Muscle of leg (tissue), 11 donors: Measurements from ENCODE around the gene CLCN5. TPM values are rescaled to one million over a fixed set of nuclear protein-coding genes. Genes with fewer than 3 reads are reported as not detected.

Experiments
- DNase-seq: peaks from one replicate; pipeline ENCODE4 v3.0.0; 2013
- H3K27ac ChIP-seq: one replicate; pipeline ENCODE4 v1.5.1; 2013; ENCODE audit warnings: mild to moderate bottlenecking, low read length, control low read depth
- H3K27me3 ChIP-seq: one replicate; pipeline ENCODE4 v1.6.1; 2013; ENCODE audit warnings: low read length; ENCODE audit not compliant: control insufficient read depth, insufficient read depth
- H3K36me3 ChIP-seq: one replicate; pipeline ENCODE4 v1.6.1; 2013; ENCODE audit warnings: low read length; ENCODE audit not compliant: control insufficient read depth, insufficient read depth
- H3K4me1 ChIP-seq: one replicate; pipeline ENCODE4 v1.6.1; 2013; ENCODE audit warnings: low read length; ENCODE audit not compliant: control insufficient read depth, insufficient read depth
- H3K4me3 ChIP-seq: one replicate; pipeline ENCODE4 v1.5.1; 2013; ENCODE audit warnings: low read length, control low read depth
- H3K9me3 ChIP-seq: replicated peaks from 2 replicates; pipeline ENCODE4 v1.6.1; 2013; ENCODE audit warnings: low read depth, low read length; ENCODE audit not compliant: control insufficient read depth
- WGBS: methylation state at CpG from one replicate; pipeline ENCODE4 v1.1.5; 2013; ENCODE audit warnings: missing lambda C conversion rate; ENCODE audit not compliant: insufficient coverage; 5-methylcytosine and 5-hydroxymethylcytosine counted together
- polyA plus RNA-seq, 8 donors: library from polyadenylated mRNA; unstranded; fragments of 120-200 nt; gene quantifications; one replicate each; pipeline versions ENCODE4 v1.2.1 to v1.2.3, GENCODE V29; 2013; ENCODE audit warnings: inconsistent platforms in 1 of 8, low replicate concordance in 1 of 8; ENCODE audit not compliant: insufficient read length in 8 of 8, insufficient read depth in 1 of 8
- total RNA-seq: library from RNA; stranded (reverse); fragments of 120-200 nt; gene quantifications from one replicate; pipeline ENCODE4 v1.2.4, GENCODE V29; 2013

CLCN5 gene
- total and polyA plus RNA-seq, 9 donors = 70.4 to 107 (median 85.3) TPM

DNA sequence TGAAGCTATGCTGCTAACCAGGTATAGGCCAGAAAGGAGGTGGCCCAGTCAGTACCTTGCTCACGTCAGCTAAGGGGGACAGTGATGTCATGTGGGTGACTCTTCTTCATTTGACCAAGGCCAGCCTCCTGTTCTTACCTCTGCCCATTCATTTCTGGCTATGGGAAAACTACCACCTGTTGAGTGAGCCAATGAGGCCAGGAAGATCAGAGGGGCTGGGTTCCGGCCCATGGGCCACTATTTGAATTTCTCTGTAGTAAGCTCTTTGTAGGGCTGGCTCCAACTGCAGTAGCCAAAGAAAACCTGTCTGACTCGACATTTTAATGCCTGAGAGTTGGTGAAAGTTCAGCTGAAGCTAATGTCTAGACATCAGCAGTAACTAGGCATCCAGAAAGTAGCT, 175.8 kb downstream of the CLCN5 start:
- H3K4me1 ChIP-seq = peaks cover 4% of the 10 kb centered on the region
- no peak for DNase-seq
- peaks cover 14% of the 10 kb centered on the region for H3K36me3 ChIP-seq
- no peak overlapping the region for H3K4me3 ChIP-seq
- peaks cover 13% of the 10 kb centered on the region for H3K27me3 ChIP-seq
- H3K27ac ChIP-seq = no peak overlapping the region
- no peaks in the 10 kb centered on the region for H3K9me3 ChIP-seq
- 80% methylated on average over 2 of the region's 3 CpGs for WGBS

DNA sequence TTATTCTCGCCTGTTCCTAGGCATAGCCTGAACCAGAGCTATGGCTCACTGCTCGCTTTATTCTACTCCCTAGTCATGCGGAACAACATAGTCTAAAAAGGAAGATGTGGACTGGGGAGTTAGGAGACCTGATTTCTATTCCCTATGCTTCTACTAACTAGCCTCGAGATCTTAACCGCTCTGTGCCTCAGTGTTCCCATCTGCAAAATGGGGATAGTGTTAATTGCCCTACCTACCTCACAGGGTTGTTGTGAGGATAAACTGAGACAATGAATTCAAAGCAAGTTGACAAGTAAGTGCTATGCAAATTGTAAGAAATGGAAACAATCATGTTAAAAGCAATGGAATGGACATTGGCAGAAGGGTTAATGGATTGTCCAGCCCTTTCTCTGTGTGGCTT, 176.4 kb downstream of the CLCN5 start:
- no peak overlapping the region for H3K27ac ChIP-seq
- peaks cover 11% of the 10 kb centered on the region for H3K27me3 ChIP-seq
- H3K9me3 ChIP-seq = no peaks in the 10 kb centered on the region
- DNase-seq = no peak
- peaks cover 10% of the 10 kb centered on the region for H3K36me3 ChIP-seq
- WGBS = no CpG with 5 or more reads among the region's 5 CpGs
- H3K4me1 ChIP-seq = peaks cover 4% of the 10 kb centered on the region
- H3K4me3 ChIP-seq = no peak overlapping the region

DNA sequence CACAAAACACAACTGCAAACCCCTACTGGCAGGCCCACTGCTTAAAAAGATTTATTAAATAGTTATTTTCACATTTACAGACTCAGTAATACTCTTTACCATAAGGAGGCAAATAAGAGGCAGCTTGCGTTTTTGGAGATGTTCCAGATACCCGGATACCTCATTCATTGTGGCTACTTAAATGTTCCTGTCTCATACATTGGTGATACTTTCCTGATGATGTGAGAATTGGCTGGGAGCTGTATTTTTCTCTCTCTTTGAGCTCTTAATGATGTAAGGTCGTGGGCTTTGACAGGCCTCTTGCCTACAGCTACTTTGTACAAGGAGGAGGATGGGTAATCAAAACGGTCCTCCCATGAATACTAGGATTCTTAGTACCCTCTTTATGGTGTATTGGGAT, 176.9 kb downstream of the CLCN5 start:
- no peak for DNase-seq
- Histone ChIP-seq H3K4me1 (peaks cover 4% of the 10 kb centered on the region), H3K27ac (no peak overlapping the region), H3K36me3 (peaks cover 9% of the 10 kb centered on the region), H3K4me3 (no peak overlapping the region), H3K9me3 (no peaks in the 10 kb centered on the region), H3K27me3 (peaks cover 10% of the 10 kb centered on the region)
- no CpG with 5 or more reads among the region's 4 CpGs for WGBS

DNA sequence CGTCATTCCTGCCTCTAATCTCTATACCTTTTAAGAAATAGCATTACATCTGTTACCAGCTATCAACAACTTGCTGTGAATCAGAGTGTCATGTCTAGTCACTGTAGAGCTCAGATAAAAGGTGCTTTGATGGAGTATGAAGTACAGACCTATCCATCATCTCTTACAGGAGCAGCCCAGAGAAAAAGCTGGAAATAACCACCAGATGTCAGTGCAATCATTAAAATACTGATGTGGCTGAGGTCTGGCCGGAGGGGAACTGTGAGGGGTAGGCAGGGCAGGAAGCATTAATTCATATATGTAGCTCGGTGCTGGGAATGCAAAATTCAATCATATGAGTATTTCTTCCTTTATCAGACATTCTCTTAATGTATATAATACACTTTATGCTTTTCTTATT, 177.8 kb downstream of the CLCN5 start:
- Histone ChIP-seq H3K36me3 (peaks cover 7% of the 10 kb centered on the region), H3K4me3 (no peak overlapping the region), H3K9me3 (no peaks in the 10 kb centered on the region), H3K4me1 (peaks cover 4% of the 10 kb centered on the region), H3K27ac (no peak overlapping the region), H3K27me3 (peaks cover 13% of the 10 kb centered on the region)
- WGBS = no CpG with 5 or more reads among the region's 3 CpGs
- peak; percentile 66 for DNase-seq

DNA sequence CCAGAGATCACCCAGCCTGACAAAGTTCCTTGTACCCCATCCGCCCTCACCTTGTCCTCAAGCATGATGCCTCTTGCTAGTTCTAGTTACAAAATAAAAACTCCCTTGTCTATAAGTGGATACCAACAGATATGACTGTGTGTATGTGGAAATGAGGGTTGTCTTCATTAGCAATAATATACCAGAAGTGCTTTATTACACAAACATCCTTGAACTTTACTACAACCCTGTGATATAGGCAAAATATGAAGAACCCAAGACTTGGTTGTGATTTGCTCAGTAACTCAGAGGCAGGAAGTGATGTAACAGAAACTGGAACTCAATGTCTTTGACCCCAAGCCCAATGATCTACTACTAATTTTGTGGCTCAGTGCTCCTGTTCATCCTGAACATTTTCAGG, 180.8 kb downstream of the CLCN5 start:
- no CpG with 5 or more reads among the region's 1 CpG for WGBS
- DNase-seq = no peak
- peaks cover 7% of the 10 kb centered on the region for H3K36me3 ChIP-seq
- peaks cover 2% of the 10 kb centered on the region for H3K4me1 ChIP-seq
- H3K9me3 ChIP-seq = no peaks in the 10 kb centered on the region
- no peak overlapping the region for H3K27ac ChIP-seq
- no peak overlapping the region for H3K4me3 ChIP-seq
- peaks cover 13% of the 10 kb centered on the region for H3K27me3 ChIP-seq

DNA sequence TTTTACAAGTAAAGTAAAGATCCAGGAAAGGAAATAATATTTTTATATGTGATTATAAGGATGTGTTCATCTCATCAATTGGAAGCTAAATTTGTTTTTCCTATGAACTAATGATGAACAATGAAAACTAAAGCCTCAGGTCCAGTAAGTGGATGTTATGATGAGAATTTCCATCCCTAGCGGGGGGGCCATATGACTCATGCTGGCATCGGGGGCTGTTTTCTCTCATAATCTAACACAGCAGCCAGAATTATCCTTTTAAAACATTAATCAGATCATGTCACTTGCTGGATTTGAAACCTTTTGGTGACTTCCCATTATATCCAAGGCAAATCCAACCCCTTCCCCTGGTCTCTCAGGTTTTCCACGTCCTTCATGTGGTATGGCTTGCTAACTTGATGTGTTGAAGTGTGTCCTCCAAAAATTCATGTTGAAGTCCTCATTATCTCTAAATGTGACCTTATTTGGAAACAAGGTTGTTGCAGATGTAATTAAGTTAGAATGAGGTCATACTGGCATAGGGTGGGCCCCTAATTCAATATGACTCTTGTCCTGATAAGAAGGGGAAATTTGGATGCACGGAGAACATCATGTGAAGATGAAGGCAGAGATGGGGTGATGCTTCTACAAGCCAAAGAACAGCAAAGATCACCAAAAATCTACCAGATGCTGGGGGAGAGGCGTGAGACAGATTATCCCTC, 181.6 kb downstream of the CLCN5 start:
- peak; percentile 52 for DNase-seq
- 33% methylated on average over 1 of the region's 5 CpGs for WGBS

DNA sequence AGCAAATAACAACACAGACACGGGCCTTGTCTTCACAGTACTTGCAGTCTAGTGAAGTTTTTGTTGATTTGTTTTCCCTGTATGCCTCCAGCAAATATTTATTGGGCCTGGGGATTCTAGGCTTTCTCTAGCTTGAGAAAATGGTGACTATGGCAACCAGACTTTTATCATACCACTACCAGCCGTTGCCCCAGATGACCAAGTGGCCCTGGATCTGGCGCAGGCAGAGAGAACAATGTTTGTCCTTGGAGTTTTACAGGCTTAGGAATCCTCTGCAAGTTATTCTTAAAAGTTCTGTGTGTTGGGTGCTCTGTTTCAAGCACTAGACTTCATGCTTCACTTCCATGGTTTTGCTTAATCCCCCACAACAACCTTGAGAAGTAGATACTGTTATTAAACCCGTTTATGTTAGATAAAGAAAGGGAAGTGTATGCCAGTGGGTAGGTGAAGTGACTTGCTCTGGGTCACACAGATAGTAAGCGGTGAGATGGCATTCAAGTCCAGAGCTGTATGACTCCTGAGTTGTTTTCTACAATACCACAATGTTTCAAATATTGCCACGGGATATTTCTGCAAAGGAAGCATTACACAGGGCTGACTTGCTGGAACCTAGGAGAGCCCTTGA, 183.8 kb downstream of the CLCN5 start:
- WGBS = no CpG with 5 or more reads among the region's 6 CpGs
- no peaks in the 10 kb centered on the region for H3K4me1 ChIP-seq
- H3K27ac ChIP-seq = no peak overlapping the region
- no peak overlapping the region for H3K4me3 ChIP-seq
- no peaks in the 10 kb centered on the region for H3K36me3 ChIP-seq
- DNase-seq = no peak
- H3K27me3 ChIP-seq = peaks cover 9% of the 10 kb centered on the region
- no peaks in the 10 kb centered on the region for H3K9me3 ChIP-seq

More for the DNA sequence above, 181.6 kb downstream of the CLCN5 start:
- H3K9me3 ChIP-seq = no peaks in the 10 kb centered on the region
- H3K4me3 ChIP-seq = no peak overlapping the region
- no peak overlapping the region for H3K27ac ChIP-seq
- no peaks in the 10 kb centered on the region for H3K4me1 ChIP-seq
- peaks cover 9% of the 10 kb centered on the region for H3K27me3 ChIP-seq
- H3K36me3 ChIP-seq = peaks cover 2% of the 10 kb centered on the region

DNA sequence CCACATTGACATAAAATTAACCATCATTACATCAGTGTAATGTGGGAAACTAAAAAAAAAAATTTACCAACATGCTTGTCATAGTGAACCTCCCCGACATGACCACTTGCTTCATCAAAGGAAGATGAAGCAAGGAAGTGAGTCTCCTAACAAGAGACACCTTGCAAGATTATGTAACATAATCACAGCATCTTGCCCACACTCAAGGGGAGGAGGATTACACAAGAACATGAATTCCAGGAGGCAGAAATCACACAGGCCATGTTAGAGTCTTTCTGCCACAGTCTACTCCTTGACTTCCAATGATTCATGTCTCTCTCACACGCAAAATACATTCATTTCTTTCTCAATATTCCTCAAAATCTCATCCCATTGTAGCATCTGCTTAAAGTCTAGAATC, 185.1 kb downstream of the CLCN5 start:
- peaks cover 7% of the 10 kb centered on the region for H3K27me3 ChIP-seq
- H3K4me3 ChIP-seq = no peak overlapping the region
- no peaks in the 10 kb centered on the region for H3K9me3 ChIP-seq
- peaks cover 2% of the 10 kb centered on the region for H3K4me1 ChIP-seq
- WGBS = no CpG with 5 or more reads among the region's 2 CpGs
- no peak for DNase-seq
- no peaks in the 10 kb centered on the region for H3K36me3 ChIP-seq
- H3K27ac ChIP-seq = no peak overlapping the region

DNA sequence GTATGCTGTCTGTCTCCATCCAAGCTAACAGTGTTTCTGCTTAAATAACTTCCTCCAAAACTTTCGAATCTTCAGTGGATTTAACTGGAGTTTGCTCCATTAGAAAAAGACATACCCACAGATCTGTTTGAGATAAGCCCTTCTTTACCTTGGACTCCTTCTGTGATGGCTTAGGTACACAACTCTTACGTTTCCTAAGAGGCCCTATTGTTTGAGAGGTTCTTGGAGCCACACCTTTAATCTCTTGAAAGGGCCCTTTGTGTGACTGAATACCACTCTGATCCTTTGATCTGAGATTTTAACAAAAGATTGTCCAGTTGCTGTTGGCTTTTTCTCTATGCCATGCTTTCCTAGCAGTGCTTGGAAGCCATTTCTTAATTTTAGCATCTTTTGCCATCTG, 185.9 kb downstream of the CLCN5 start:
- Histone ChIP-seq H3K4me3 (no peak overlapping the region), H3K27me3 (peaks cover 7% of the 10 kb centered on the region), H3K27ac (no peak overlapping the region), H3K36me3 (no peaks in the 10 kb centered on the region), H3K9me3 (no peaks in the 10 kb centered on the region), H3K4me1 (peaks cover 2% of the 10 kb centered on the region)
- DNase-seq = no peak
- 63% methylated on average over 1 of the region's 2 CpGs for WGBS

DNA sequence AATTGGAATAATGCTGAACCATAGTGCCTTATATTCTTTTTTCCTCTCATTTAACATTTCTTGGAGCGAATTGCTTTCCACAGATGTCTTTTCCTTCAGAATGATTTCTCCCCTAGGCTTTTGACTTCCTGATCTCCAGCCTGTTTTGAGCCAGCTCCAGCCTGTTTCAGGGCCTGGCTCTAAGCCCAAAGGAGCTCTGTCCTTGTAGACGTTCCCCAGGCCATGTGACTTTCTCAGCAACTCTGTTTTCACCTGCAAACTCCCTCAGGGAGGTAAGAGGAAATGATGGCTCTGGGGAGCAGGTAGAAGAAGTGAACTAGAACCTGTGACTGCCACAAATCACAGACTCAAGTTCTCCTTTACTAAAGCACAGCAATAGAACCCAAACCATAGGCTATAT, 189.3 kb downstream of the CLCN5 start:
- H3K4me3 ChIP-seq = no peak overlapping the region
- H3K36me3 ChIP-seq = no peaks in the 10 kb centered on the region
- H3K27ac ChIP-seq = peak overlapping the region; percentile 43
- no peaks in the 10 kb centered on the region for H3K9me3 ChIP-seq
- H3K4me1 ChIP-seq = peaks cover 2% of the 10 kb centered on the region
- peak; percentile 90 for DNase-seq
- 36% methylated on average over 1 of the region's 2 CpGs for WGBS
- peaks cover under 1% of the 10 kb centered on the region for H3K27me3 ChIP-seq
